H1 (cell line): ENCODE results near the gene KRT77. TPM values are rescaled to one million over a fixed set of nuclear protein-coding genes. Genes with fewer than 3 reads are reported as not detected.

Source experiments
- CTCF ChIA-PET: fragments of 300-600 bp; sonication (Branson Sonifier 250); formaldehyde crosslinking; loops from one replicate; lab custom pipeline; 2021; ENCODE audit not compliant: partially characterized antibody; lab: Charles Lee
- POLR2A ChIA-PET: fragments of 300-600 bp; sonication (Branson Sonifier 250); formaldehyde crosslinking; loops from one replicate; lab custom pipeline; 2021; ENCODE audit warnings: inconsistent platforms; ENCODE audit not compliant: partially characterized antibody; lab: Charles Lee
- DNase-seq, 2 experiments: peaks; one replicate each; pipeline versions ENCODE4 v3.0.0 to v3.0.0-alpha.2; 2010 to 2022; ENCODE audit warnings: low spot score in 2 of 2, low read depth in 1 of 2, mixed read lengths in 1 of 2
- FAIRE-seq: peaks from 2 replicates; lab custom pipeline; 2011; peaks lifted over from hg19 to GRCh38; lab: Jason Lieb, UNC
- H2AFZ ChIP-seq: 2 replicates; pipeline ENCODE4 v1.8.1; 2012; ENCODE audit warnings: low read length, inconsistent platforms
- H2AK5ac ChIP-seq: 2 replicates; pipeline ENCODE4 v1.6.1; 2013; ENCODE audit warnings: low read depth, low read length
- H2BK120ac ChIP-seq: replicated peaks from 2 replicates; pipeline ENCODE3; 2013; ENCODE audit warnings: low read depth, low read length, inconsistent platforms
- H2BK12ac ChIP-seq: 2 replicates; pipeline ENCODE4 v1.6.1; 2013; ENCODE audit warnings: low read depth, low read length
- H2BK15ac ChIP-seq: 2 replicates; pipeline ENCODE4 v1.6.1; 2013; ENCODE audit warnings: low read length
- H2BK20ac ChIP-seq: 2 replicates; pipeline ENCODE4 v1.6.1; 2013; ENCODE audit warnings: low read length
- H2BK5ac ChIP-seq: 2 replicates; pipeline ENCODE4 v1.6.1; 2013; ENCODE audit warnings: low read depth, low read length
- H3K14ac ChIP-seq: 2 replicates; pipeline ENCODE4 v1.6.1; 2013; ENCODE audit warnings: inconsistent platforms; ENCODE audit not compliant: insufficient read length
- H3K18ac ChIP-seq: 2 replicates; pipeline ENCODE4 v1.6.1; 2013; ENCODE audit warnings: low read length; ENCODE audit errors: extremely low read depth
- H3K23ac ChIP-seq: 2 replicates; pipeline ENCODE4 v1.6.1; 2013; ENCODE audit warnings: inconsistent platforms; ENCODE audit not compliant: insufficient read length
- H3K23me2 ChIP-seq: 2 replicates; pipeline ENCODE4 v1.6.1; 2013; ENCODE audit warnings: low read depth, low read length
- H3K27ac ChIP-seq: 2 replicates; pipeline ENCODE4 v1.6.1; 2011; ENCODE audit warnings: low read depth, low read length, inconsistent platforms
- H3K27me3 ChIP-seq, 4 experiments: replicated peaks in 1 of 4; 1 replicate in 1 of 4; 2 replicates in 3 of 4; pipeline versions ENCODE4 v1.6.1 to v1.8.1; 2011 to 2013; ENCODE audit warnings: low read length in 3 of 4, mild to moderate bottlenecking in 3 of 4, inconsistent platforms in 2 of 4, mixed read lengths in 2 of 4, moderate library complexity in 1 of 4; ENCODE audit not compliant: control insufficient read depth in 3 of 4, insufficient read depth in 3 of 4; ENCODE audit errors: extremely low read depth in 1 of 4
- H3K36me3 ChIP-seq, 4 experiments: 2 replicates each; pipeline versions ENCODE4 v1.6.1 to v1.8.1; 2011 to 2013; ENCODE audit warnings: mild to moderate bottlenecking in 4 of 4, low read length in 3 of 4, moderate library complexity in 2 of 4, control low read depth in 1 of 4, inconsistent platforms in 1 of 4; ENCODE audit not compliant: insufficient read depth in 4 of 4, control insufficient read depth in 2 of 4
- H3K4ac ChIP-seq: replicated peaks from 2 replicates; pipeline ENCODE3; 2013; ENCODE audit warnings: low read length, low read depth, mixed read lengths, inconsistent platforms; ENCODE audit not compliant: insufficient read length
- H3K4me1 ChIP-seq, 4 experiments: replicated peaks in 1 of 4; 1 replicate in 1 of 4; 2 replicates in 3 of 4; pipeline versions ENCODE4 v1.6.1 to v1.8.1; 2011 to 2013; ENCODE audit warnings: low read length in 3 of 4, inconsistent platforms in 2 of 4, mixed read lengths in 1 of 4; ENCODE audit not compliant: insufficient read depth in 4 of 4, control insufficient read depth in 3 of 4
- H3K4me2 ChIP-seq, 2 experiments: 2 replicates each; pipeline versions ENCODE4 v1.6.1 to v1.8.1; 2011 to 2013; ENCODE audit warnings: low read depth in 2 of 2, low read length in 2 of 2, control low read depth in 1 of 2, inconsistent platforms in 1 of 2, mild to moderate bottlenecking in 1 of 2; ENCODE audit not compliant: insufficient read depth in 1 of 2
- H3K4me3 ChIP-seq, 4 experiments: fragments of 200-600, 300-600 bp in 1 of 4; sonication (generic), shearing (Covaris generic), sonication (Bioruptor Twin) in 1 of 4; 2 replicates each; pipeline versions ENCODE4 v1.5.1 to v1.8.1; 2011 to 2016; ENCODE audit warnings: low read length in 4 of 4, low read depth in 3 of 4, control low read depth in 2 of 4, inconsistent platforms in 2 of 4, mild to moderate bottlenecking in 2 of 4, mixed read lengths in 1 of 4, moderate library complexity in 1 of 4; ENCODE audit not compliant: insufficient read depth in 2 of 4; ENCODE audit errors: extremely low read depth in 1 of 4
- H3K56ac ChIP-seq: replicated peaks from 2 replicates; pipeline ENCODE3; 2013; ENCODE audit warnings: low read depth, mild to moderate bottlenecking, mixed read lengths, low read length, inconsistent platforms; ENCODE audit not compliant: insufficient read length
- H3K79me1 ChIP-seq: 2 replicates; pipeline ENCODE4 v1.6.1; 2013; ENCODE audit warnings: low read depth, low read length, control low read depth
- H3K79me2 ChIP-seq, 2 experiments: 2 replicates each; pipeline versions ENCODE4 v1.6.1 to v1.8.1; 2012 to 2013; ENCODE audit warnings: low read length in 2 of 2, mild to moderate bottlenecking in 2 of 2, inconsistent platforms in 1 of 2; ENCODE audit not compliant: insufficient read depth in 2 of 2, control insufficient read depth in 1 of 2
- H3K9ac ChIP-seq, 4 experiments: replicated peaks in 1 of 4; 1 replicate in 1 of 4; 2 replicates in 3 of 4; pipeline versions ENCODE4 v1.6.1 to v1.8.1; 2011 to 2013; ENCODE audit warnings: low read depth in 3 of 4, low read length in 3 of 4, control low read depth in 2 of 4, mild to moderate bottlenecking in 2 of 4, moderate library complexity in 2 of 4, inconsistent platforms in 1 of 4; ENCODE audit errors: extremely low read depth in 1 of 4
- H3K9me3 ChIP-seq, 2 experiments: 2 replicates each; pipeline versions ENCODE4 v1.6.1 to v1.8.1; 2012 to 2013; ENCODE audit warnings: mild to moderate bottlenecking in 2 of 2, moderate library complexity in 2 of 2, control low read depth in 1 of 2, inconsistent platforms in 1 of 2, low read depth in 1 of 2, low read length in 1 of 2, mixed read lengths in 1 of 2; ENCODE audit not compliant: insufficient read depth in 2 of 2
- H4K20me1 ChIP-seq, 2 experiments: replicated peaks in 1 of 2; 2 replicates each; pipeline versions ENCODE3 to v1.8.1; 2011 to 2013; ENCODE audit warnings: inconsistent platforms in 2 of 2, low read length in 2 of 2, mild to moderate bottlenecking in 1 of 2; ENCODE audit not compliant: insufficient read depth in 2 of 2, control insufficient read depth in 1 of 2
- H4K5ac ChIP-seq: 2 replicates; pipeline ENCODE4 v1.6.1; 2013; ENCODE audit warnings: low read length, low read depth, mixed read lengths, inconsistent platforms; ENCODE audit not compliant: insufficient read length
- H4K8ac ChIP-seq: 2 replicates; pipeline ENCODE4 v1.8.0; 2013; ENCODE audit warnings: mild to moderate bottlenecking, moderate library complexity, low read length, inconsistent platforms; ENCODE audit not compliant: insufficient read depth; ENCODE audit errors: extremely low read depth
- H4K91ac ChIP-seq: replicated peaks from 2 replicates; pipeline ENCODE3; 2013; ENCODE audit warnings: low read length, mixed read lengths, inconsistent platforms; ENCODE audit not compliant: insufficient read length
- BACH1 ChIP-seq: IDR thresholded peaks from 2 replicates; pipeline ENCODE4 v1.6.1; 2012; ENCODE audit warnings: low read length, improper control_type of control experiment
- BCL11A ChIP-seq, 2 experiments: IDR thresholded peaks; one replicate each; pipeline ENCODE4 v1.6.1; 2011; ENCODE audit warnings: low read depth in 2 of 2, low read length in 2 of 2, mild to moderate bottlenecking in 2 of 2
- CREB1 ChIP-seq: IDR thresholded peaks from 2 replicates; pipeline ENCODE4 v1.6.1; 2012; ENCODE audit warnings: inconsistent platforms
- FOSL1 ChIP-seq: IDR thresholded peaks from 2 replicates; pipeline ENCODE4 v1.6.1; 2011; ENCODE audit warnings: mild to moderate bottlenecking, low read depth, low read length, moderate library complexity; ENCODE audit not compliant: insufficient read depth
- KDM4A ChIP-seq: IDR thresholded peaks from one replicate; pipeline ENCODE4 v1.7.1; 2012; ENCODE audit warnings: low read depth, mild to moderate bottlenecking, moderate library complexity, low read length, inconsistent platforms; ENCODE audit not compliant: severe bottlenecking
- MAX ChIP-seq: IDR thresholded peaks from 2 replicates; pipeline ENCODE4 v1.6.1; 2012; ENCODE audit warnings: inconsistent platforms
- RAD21 ChIP-seq, 2 experiments: IDR thresholded peaks in 1 of 2; conservative IDR thresholded peaks in 1 of 2; 2 replicates each; pipeline ENCODE4 v1.6.1; 2011; ENCODE audit warnings: low read depth in 2 of 2, low read length in 2 of 2, improper control_type of control experiment in 1 of 2, inconsistent platforms in 1 of 2, mild to moderate bottlenecking in 1 of 2, moderate library complexity in 1 of 2
- SIRT6 ChIP-seq: IDR thresholded peaks from one replicate; pipeline ENCODE4 v1.7.1; 2012; ENCODE audit warnings: low read length, inconsistent platforms
- SRF ChIP-seq: IDR thresholded peaks from 2 replicates; pipeline ENCODE4 v1.6.1; 2011; ENCODE audit warnings: mild to moderate bottlenecking, low read depth, low read length, moderate library complexity
- ZNF274 ChIP-seq: IDR thresholded peaks from 2 replicates; pipeline ENCODE4 v1.7.0; 2012; ENCODE audit warnings: low read length, borderline replicate concordance; ENCODE audit errors: extremely low read depth
- WGBS, 2 experiments: shearing (Covaris generic) in 1 of 2; methylation state at CpG; one replicate each; pipeline versions ENCODE4 v1.1.6 to v1.1.7; 2013 to 2015; ENCODE audit warnings: low lambda C conversion rate in 2 of 2, mixed read lengths in 2 of 2, inconsistent platforms in 1 of 2, low coverage in 1 of 2, missing lambda C conversion rate in 1 of 2; ENCODE audit not compliant: insufficient replicate concordance in 2 of 2, insufficient coverage in 1 of 2, insufficient read length in 1 of 2; ENCODE audit errors: extremely low coverage in 1 of 2, missing lambda C conversion rate in 1 of 2; 5-methylcytosine and 5-hydroxymethylcytosine counted together
- polyA plus RNA-seq, 7 experiments: library from polyadenylated mRNA; depleted of rRNA in 3 of 7; stranded (reverse) in 5 of 7; unstranded in 2 of 7; fragments of >200 nt in 5 of 7; fragments of 200-250 nt in 2 of 7; gene quantifications; 1 replicate in 5 of 7; 2 replicates in 1 of 7; 4 replicates in 1 of 7; pipeline versions ENCODE4 v1.2.1 to v1.2.3, GENCODE V29; 2011 to 2013; ENCODE audit warnings: missing spikeins in 2 of 7, mixed read lengths in 2 of 7
- total RNA-seq: library from RNA; stranded (reverse); fragmentation: NEBNext Ultra II Directional; extraction: Animal tissue kit (Norgen Biotek cat#: 25700); gene quantifications from 2 replicates; pipeline ENCODE4 v1.2.1, GENCODE V29; 2021

The KRT77 gene
- total and polyA plus RNA-seq, 2 of the 8 experiments (the other 6 are each of a cell fraction or from before 2014, with no cell fraction given), result 0.02 TPM; not detected in 1

GRCh38 chr12:52742196-52742580 lies 38.9 kb upstream of the KRT77 start:
- H3K23ac ChIP-seq, result no peak overlapping the region
- POLR2A ChIA-PET, result no interaction called here
- TF ChIP-seq RAD21 (IDR thresholded peaks at IDR 0.05 in 1 of 2, conservative IDR thresholded peaks at IDR 0.05 in 1 of 2; ENCODE audit: low read depth in 2 of 2, low read length in 2 of 2), result no peak
- no peak for TF ChIP-seq SRF
- no peak for TF ChIP-seq CREB1
- no peak for TF ChIP-seq ZNF274
- TF ChIP-seq MAX, result no peak
- no peak for TF ChIP-seq SIRT6
- no peak for TF ChIP-seq BACH1
- no peak for TF ChIP-seq FOSL1
- TF ChIP-seq KDM4A, result no peak
- no peak for TF ChIP-seq BCL11A (IDR thresholded peaks at IDR 0.05; ENCODE audit: low read depth in 2 of 2, low read length in 2 of 2)
- TF ChIP-seq, all 59 proteins: peak for 0
- Histone ChIP-seq H3K27me3 (no peaks in the 10 kb centered on the region; a peak in 2 of 7 replicates), H3K9ac (no peak overlapping the region), H2AFZ (no peak overlapping the region), H3K4me2 (no peak overlapping the region), H3K4ac (no peak overlapping the region), H4K20me1 (peaks cover 0 to 1% of the 10 kb centered on the region in 2 experiments), H3K4me1 (no peaks in the 10 kb centered on the region), H2AK5ac (no peak overlapping the region), H4K5ac (no peak overlapping the region), H3K27ac (no peak overlapping the region), H3K23me2 (no peaks in the 10 kb centered on the region), H3K4me3 (no peak overlapping the region), H4K8ac (no peak overlapping the region), H3K9me3 (no peaks in the 10 kb centered on the region), H3K56ac (no peak overlapping the region), H3K79me1 (no peaks in the 10 kb centered on the region), H3K36me3 (no peaks in the 10 kb centered on the region), H4K91ac (no peak overlapping the region), H2BK5ac (no peak overlapping the region), H2BK12ac (no peak overlapping the region), H2BK120ac (no peak overlapping the region), H3K14ac (no peak overlapping the region), H3K18ac (no peak overlapping the region), H2BK20ac (no peak overlapping the region), H3K79me2 (no peaks in the 10 kb centered on the region), H2BK15ac (no peak overlapping the region)
- FAIRE-seq (no peak), DNase-seq (no peak)
- WGBS, 2 experiments, result 90% methylated on average over 4 of the region's 7 CpGs; no CpG with 5 or more reads in 1 of the 2 experiments
- CTCF ChIA-PET, result interaction anchor here (0.6 to 1.3 kb wide), 3 partner anchors 38 to 1509 kb away, joined by 3 to 4 read pairs (median 3); no protein-coding TSS in a partner anchor
